B cell (primary cell): ENCODE measurements around the gene GRM3. TPM values are rescaled to one million over a fixed set of nuclear protein-coding genes. Genes with fewer than 3 reads are reported as not detected.
A peak's percentile ranks its signal among the peaks of the same experiment; 100 is the strongest.

Source experiments
- ATAC-seq: fragments of 200-7000 bp; cut with Tn5 transposase; one replicate; pipeline ENCODE4 v1.10.0; 2021; ENCODE audit warnings: low read depth, mild to moderate bottlenecking, moderate number of reproducible peaks, moderate library complexity
- CTCF ChIA-PET: fragments of 350-600 bp; sonication (Branson Sonifier 250); formaldehyde crosslinking; loops from one replicate; lab custom pipeline; 2021; ENCODE audit warnings: antibody characterized with exemption, inconsistent platforms; lab: Charles Lee
- POLR2A ChIA-PET: fragments of 350-600 bp; sonication (Branson Sonifier 250); formaldehyde crosslinking; loops from one replicate; lab custom pipeline; 2021; ENCODE audit warnings: antibody characterized with exemption; lab: Charles Lee
- DNase-seq: peaks from one replicate; pipeline ENCODE4 v3.0.0; 2013
- H2AFZ ChIP-seq: 2 replicates; pipeline ENCODE4 v1.6.1; 2012; ENCODE audit warnings: mild to moderate bottlenecking, low read depth, low read length; ENCODE audit not compliant: insufficient read depth, poor library complexity, severe bottlenecking
- H3K27ac ChIP-seq, 2 donors: 1 replicate in 1 of 2; 2 replicates in 1 of 2; pipeline ENCODE4 v1.5.1; 2012 to 2013; ENCODE audit warnings: low read length in 2 of 2, mild to moderate bottlenecking in 2 of 2, moderate library complexity in 1 of 2
- H3K27me3 ChIP-seq, 4 experiments: fragments of 200-600 bp in 1 of 4; sonication (generic) in 1 of 4; replicated peaks in 1 of 4; 1 replicate in 2 of 4; 2 replicates in 2 of 4; pipeline versions ENCODE4 v1.6.1 to v1.7.0; 2013 to 2016; ENCODE audit warnings: low read length in 3 of 4, mild to moderate bottlenecking in 2 of 4, mixed read lengths in 1 of 4, moderate library complexity in 1 of 4; ENCODE audit not compliant: insufficient read depth in 4 of 4, control insufficient read depth in 3 of 4; ENCODE audit errors: control extremely low read depth in 1 of 4
- H3K36me3 ChIP-seq, 2 experiments: replicated peaks in 1 of 2; 1 replicate in 1 of 2; 2 replicates in 1 of 2; pipeline versions ENCODE4 v1.6.1 to v1.7.1; 2013; ENCODE audit warnings: low read length in 1 of 2; ENCODE audit not compliant: insufficient read depth in 2 of 2, control insufficient read depth in 1 of 2; ENCODE audit errors: control extremely low read depth in 1 of 2, extremely low read depth in 1 of 2
- H3K4me1 ChIP-seq, 2 donors: fragments of 200-600 bp in 1 of 2; sonication (generic) in 1 of 2; 1 replicate in 1 of 2; 2 replicates in 1 of 2; pipeline versions ENCODE4 v1.5.1 to v1.6.1; 2013 to 2017; ENCODE audit warnings: low read length in 2 of 2; ENCODE audit not compliant: control insufficient read depth in 2 of 2, insufficient read depth in 2 of 2
- H3K4me2 ChIP-seq: replicated peaks from 2 replicates; pipeline ENCODE3; 2012; ENCODE audit warnings: mild to moderate bottlenecking, low read depth, low read length; ENCODE audit not compliant: poor library complexity, severe bottlenecking
- H3K4me3 ChIP-seq, 5 experiments: fragments of 200-600 bp in 1 of 5; sonication (generic) in 1 of 5; 1 replicate in 3 of 5; 2 replicates in 2 of 5; pipeline versions ENCODE4 v1.5.1 to v1.7.0; 2011 to 2016; ENCODE audit warnings: low read length in 4 of 5, mild to moderate bottlenecking in 4 of 5, low read depth in 2 of 5, control low read depth in 1 of 5, moderate library complexity in 1 of 5; ENCODE audit not compliant: insufficient read depth in 1 of 5; ENCODE audit errors: control extremely low read depth in 1 of 5, extremely low read depth in 1 of 5
- H3K79me2 ChIP-seq: fragments of 200-600 bp; sonication (generic); one replicate; pipeline ENCODE4 v1.6.0; 2016; ENCODE audit warnings: low read length; ENCODE audit not compliant: control insufficient read depth, insufficient read depth
- H3K9ac ChIP-seq: fragments of 200-600 bp; sonication (generic); 2 replicates; pipeline ENCODE4 v1.6.1; 2017; ENCODE audit warnings: mild to moderate bottlenecking, low read length, moderate library complexity
- H3K9me3 ChIP-seq, 3 donors: one replicate each; pipeline versions ENCODE4 v1.6.1 to v1.7.1; 2013; ENCODE audit warnings: low read length in 2 of 3; ENCODE audit not compliant: control insufficient read depth in 2 of 3, insufficient read depth in 1 of 3; ENCODE audit errors: control extremely low read depth in 1 of 3
- H4K20me1 ChIP-seq: 2 replicates; pipeline ENCODE4 v1.6.0; 2012; ENCODE audit warnings: mild to moderate bottlenecking, low read length; ENCODE audit not compliant: insufficient read depth, control insufficient read depth, poor library complexity, severe bottlenecking
- H3K27ac Mint-ChIP-seq: one replicate; pipeline ENCODE4 v1.8.0; 2021; ENCODE audit warnings: mixed read lengths
- H3K27me3 Mint-ChIP-seq: one replicate; pipeline ENCODE4 v1.8.0; 2021; ENCODE audit warnings: mixed read lengths
- H3K4me1 Mint-ChIP-seq: one replicate; pipeline ENCODE4 v1.8.0; 2021; ENCODE audit warnings: mixed read lengths
- H3K4me3 Mint-ChIP-seq: one replicate; pipeline ENCODE4 v1.8.0; 2021; ENCODE audit warnings: mixed read lengths
- H3K9me3 Mint-ChIP-seq: one replicate; pipeline ENCODE4 v1.8.0; 2022; ENCODE audit warnings: mixed read lengths; ENCODE audit not compliant: insufficient read depth
- CTCF ChIP-seq: fragments of 200-600 bp; IDR thresholded peaks from one replicate; pipeline ENCODE4 v1.8.0; 2022; ENCODE audit warnings: antibody characterized with exemption, mild to moderate bottlenecking
- EZH2 ChIP-seq: IDR thresholded peaks from 2 replicates; pipeline ENCODE4 v1.6.1; 2012; ENCODE audit warnings: borderline replicate concordance, low read depth, mild to moderate bottlenecking, moderate library complexity, low read length; ENCODE audit not compliant: insufficient read depth, poor library complexity, severe bottlenecking
- WGBS: methylation state at CpG from one replicate; pipeline ENCODE4 v1.1.5; 2013; ENCODE audit warnings: missing lambda C conversion rate; ENCODE audit not compliant: insufficient coverage; 5-methylcytosine and 5-hydroxymethylcytosine counted together
- intact Hi-C: fragments of 100-400 bp; cut with micrococcal nuclease; formaldehyde crosslinking; loops from one replicate; pipeline ENCODE4 v1.10.0; 2022
- polyA plus RNA-seq: library from polyadenylated mRNA; depleted of rRNA; stranded (reverse); fragments of >200 nt; gene quantifications from 2 replicates; pipeline ENCODE4 v1.2.3, GENCODE V29; 2012
- total RNA-seq, 2 donors: library from RNA; stranded (reverse); fragments of 120-200 nt in 1 of 2; gene quantifications; 1 replicate in 1 of 2; 2 replicates in 1 of 2; pipeline versions ENCODE4 v1.2.3 to v1.2.4, GENCODE V29; 2013 to 2022

GRM3 gene
- total and polyA plus RNA-seq, 2 donors (not counting 1 experiment from before 2014, with no cell fraction given): not detected

DNA sequence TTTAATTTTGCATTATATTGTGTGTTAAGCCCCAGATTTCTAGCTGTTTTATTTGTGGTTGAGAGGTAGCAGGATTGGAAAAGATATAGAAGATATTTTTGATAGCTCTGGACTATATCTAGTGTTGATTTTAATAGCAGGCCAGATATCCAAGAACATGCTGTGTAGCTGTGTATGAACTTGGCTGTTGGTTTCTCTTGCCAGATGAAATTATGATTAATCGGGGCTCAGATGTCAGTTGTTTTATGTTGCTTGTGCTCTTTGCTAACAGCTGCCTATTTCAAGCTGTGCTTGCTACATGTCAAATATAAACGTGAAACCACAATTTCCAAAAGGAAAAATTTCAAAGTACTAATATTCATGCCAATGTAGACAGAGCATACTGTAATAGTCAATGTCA lies 141.1 kb downstream of the GRM3 start:
- 100% methylated on average over 1 of the region's 2 CpGs for WGBS
- Histone ChIP-seq H3K27me3 (no peaks in the 10 kb centered on the region), H3K4me3 (no peak overlapping the region), H3K36me3 (no peaks in the 10 kb centered on the region), H2AFZ (no peak overlapping the region), H4K20me1 (no peaks in the 10 kb centered on the region), H3K4me1 (peaks cover 0 to 4% of the 10 kb centered on the region in 2 donors), H3K4me2 (no peak overlapping the region), H3K9me3 (peaks cover 0 to 7% (median 0%) of the 10 kb centered on the region in 3 donors), H3K9ac (no peak overlapping the region), H3K27ac (no peak overlapping the region), H3K79me2 (no peaks in the 10 kb centered on the region)
- Mint-ChIP-seq H3K4me3 (no peak overlapping the region), H3K4me1 (peaks cover 4% of the 10 kb centered on the region), H3K9me3 (no peaks in the 10 kb centered on the region), H3K27me3 (no peaks in the 10 kb centered on the region), H3K27ac (no peak overlapping the region)
- TF ChIP-seq CTCF (no peak), EZH2 (no peak)
- POLR2A ChIA-PET: no interaction called here
- DNase-seq: no peak
- CTCF ChIA-PET: no interaction called here
- intact Hi-C loops: no loop called here
- no peak for ATAC-seq

- ATAC-seq (no peak), DNase-seq (peak; percentile 4)
- WGBS: no CpG with 5 or more reads among the region's 3 CpGs
- CTCF ChIA-PET: no interaction called here
- Histone ChIP-seq H3K4me1 (peaks cover 0 to 4% of the 10 kb centered on the region in 2 donors), H3K27ac (no peak overlapping the region), H3K36me3 (no peaks in the 10 kb centered on the region), H2AFZ (no peak overlapping the region), H4K20me1 (no peaks in the 10 kb centered on the region), H3K9me3 (peaks cover 0 to 7% (median 0%) of the 10 kb centered on the region in 3 donors), H3K79me2 (no peaks in the 10 kb centered on the region), H3K27me3 (no peaks in the 10 kb centered on the region), H3K4me3 (no peak overlapping the region), H3K9ac (no peak overlapping the region), H3K4me2 (peak overlapping the region; percentile 4)
- TF ChIP-seq CTCF (no peak), EZH2 (no peak)
- Mint-ChIP-seq H3K27ac (no peak overlapping the region), H3K9me3 (no peaks in the 10 kb centered on the region), H3K27me3 (no peaks in the 10 kb centered on the region), H3K4me3 (no peak overlapping the region), H3K4me1 (peaks cover 9% of the 10 kb centered on the region)
- POLR2A ChIA-PET: no interaction called here
- intact Hi-C loops: no loop called here
Measured at GRCh38 chr7:86785641-86786040, 141.9 kb downstream of the GRM3 start.
